PC-3 (cell line): ENCODE results near the gene DHH.

ENCODE experiments used
- EZH2 ChIP-seq: fragments of 300-600 bp; sonication (generic); IDR thresholded peaks from one replicate; pipeline ENCODE4 v1.6.1; 2017; ENCODE audit warnings: antibody characterized with exemption, mild to moderate bottlenecking, low read length; ENCODE audit not compliant: unreplicated experiment
- EZH2phosphoT487 ChIP-seq: fragments of 300-600 bp; sonication (generic); IDR thresholded peaks from 2 replicates; pipeline ENCODE4 v1.6.1; 2018; ENCODE audit warnings: mild to moderate bottlenecking, antibody characterized with exemption, low read length, borderline replicate concordance
- TF ChIP-seq, protein P1 (sequence below): fragments of 300-600 bp; sonication (generic); conservative IDR thresholded peaks from 2 replicates; pipeline ENCODE4 v1.5.1; 2017; ENCODE audit warnings: antibody characterized with exemption, low read depth, mild to moderate bottlenecking, low read length

DNA sequence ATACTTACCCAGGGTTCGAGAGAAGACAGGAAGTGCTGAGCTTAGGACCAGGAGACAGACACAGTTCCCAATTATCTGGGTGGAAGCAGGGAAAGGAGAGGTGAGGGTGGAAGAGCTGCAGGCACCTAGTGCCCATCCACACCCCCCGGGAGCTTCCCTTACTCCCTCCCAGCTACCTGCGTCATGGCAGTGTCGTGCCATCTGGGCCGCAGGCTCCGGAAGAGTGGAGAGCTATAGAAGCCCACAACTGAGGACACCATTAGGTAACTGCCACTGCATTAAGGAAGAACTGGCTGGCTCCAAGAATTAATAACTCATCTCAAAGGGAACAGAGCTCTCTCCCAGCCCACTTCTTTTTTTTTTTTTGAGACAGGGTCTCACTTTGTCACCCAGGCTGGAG, 5.8 kb upstream of the DHH start:
- TF ChIP-seq, protein P1, sequence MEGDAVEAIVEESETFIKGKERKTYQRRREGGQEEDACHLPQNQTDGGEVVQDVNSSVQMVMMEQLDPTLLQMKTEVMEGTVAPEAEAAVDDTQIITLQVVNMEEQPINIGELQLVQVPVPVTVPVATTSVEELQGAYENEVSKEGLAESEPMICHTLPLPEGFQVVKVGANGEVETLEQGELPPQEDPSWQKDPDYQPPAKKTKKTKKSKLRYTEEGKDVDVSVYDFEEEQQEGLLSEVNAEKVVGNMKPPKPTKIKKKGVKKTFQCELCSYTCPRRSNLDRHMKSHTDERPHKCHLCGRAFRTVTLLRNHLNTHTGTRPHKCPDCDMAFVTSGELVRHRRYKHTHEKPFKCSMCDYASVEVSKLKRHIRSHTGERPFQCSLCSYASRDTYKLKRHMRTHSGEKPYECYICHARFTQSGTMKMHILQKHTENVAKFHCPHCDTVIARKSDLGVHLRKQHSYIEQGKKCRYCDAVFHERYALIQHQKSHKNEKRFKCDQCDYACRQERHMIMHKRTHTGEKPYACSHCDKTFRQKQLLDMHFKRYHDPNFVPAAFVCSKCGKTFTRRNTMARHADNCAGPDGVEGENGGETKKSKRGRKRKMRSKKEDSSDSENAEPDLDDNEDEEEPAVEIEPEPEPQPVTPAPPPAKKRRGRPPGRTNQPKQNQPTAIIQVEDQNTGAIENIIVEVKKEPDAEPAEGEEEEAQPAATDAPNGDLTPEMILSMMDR: no peak
- no peak for TF ChIP-seq EZH2
- no peak for TF ChIP-seq EZH2phosphoT487
